Measurements from ENCODE around the gene NDUFS2.

NDUFS2 gene

DNA sequence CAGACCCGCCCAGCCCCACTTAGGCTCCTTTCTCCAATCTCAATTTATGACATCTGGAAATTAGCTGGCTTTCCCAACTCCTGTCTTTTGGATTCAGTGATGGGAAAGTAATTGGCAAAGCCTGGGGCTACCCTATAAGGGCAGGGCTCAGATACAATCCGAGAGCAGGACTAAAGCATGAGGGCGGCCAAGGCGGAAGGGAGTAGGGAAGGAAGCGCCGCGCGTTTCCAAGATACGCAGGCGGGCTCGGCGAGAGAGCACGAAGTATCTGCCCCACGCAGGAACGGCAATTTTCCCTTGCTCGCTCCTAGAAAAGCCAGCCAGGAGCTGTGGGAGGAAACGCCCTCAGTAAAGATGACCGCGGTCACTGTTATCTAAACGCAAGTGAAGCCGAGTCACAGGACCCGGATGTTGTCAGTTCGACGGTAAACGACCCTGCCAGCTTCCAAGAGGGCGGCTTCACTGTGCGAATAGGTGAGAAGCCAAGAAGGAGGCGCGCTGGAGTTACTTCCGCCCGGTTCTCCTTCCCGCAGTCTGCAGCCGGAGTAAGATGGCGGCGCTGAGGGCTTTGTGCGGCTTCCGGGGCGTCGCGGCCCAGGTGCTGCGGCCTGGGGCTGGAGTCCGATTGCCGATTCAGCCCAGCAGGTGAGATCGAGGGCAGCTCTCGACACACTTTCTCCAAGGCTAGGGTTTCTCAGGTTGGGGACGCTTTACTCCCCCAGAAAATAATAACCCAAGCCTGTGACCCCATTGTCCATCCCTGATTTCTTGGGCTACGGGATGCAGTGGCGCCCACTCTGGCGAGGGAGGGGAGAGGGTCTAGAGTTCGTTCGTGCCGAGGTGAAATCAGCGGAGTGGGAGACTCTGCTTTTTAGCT lies at the start of gene NDUFS2:
NDUFS2 (plus strand) TSS at position 532 of the 877 bp plus-strand sequence; CDS start at position 551, 19 bp downstream.
- peak; percentile 98 for FAIRE-seq

DNA sequence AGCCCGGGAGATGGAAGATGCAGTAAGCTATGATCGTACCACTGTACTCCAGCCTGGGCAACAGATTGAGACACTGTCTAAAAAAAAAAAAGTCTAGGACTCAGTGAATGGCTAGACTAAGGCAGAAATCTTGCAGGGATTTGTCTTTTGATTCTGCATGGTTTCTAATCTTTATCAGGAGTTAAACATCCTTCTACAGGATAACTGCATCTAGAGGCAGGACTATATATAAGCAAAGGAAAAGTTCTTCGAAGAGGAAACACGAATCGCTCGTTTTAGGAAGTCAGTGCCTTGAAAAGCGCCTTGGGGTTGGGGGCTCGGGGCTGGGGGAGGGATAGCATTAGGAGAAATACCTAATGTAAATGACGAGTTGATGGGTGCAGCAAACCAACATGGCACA lies 49.0 kb upstream of the NDUFS2 start:
- FAIRE-seq = no peak

DNA sequence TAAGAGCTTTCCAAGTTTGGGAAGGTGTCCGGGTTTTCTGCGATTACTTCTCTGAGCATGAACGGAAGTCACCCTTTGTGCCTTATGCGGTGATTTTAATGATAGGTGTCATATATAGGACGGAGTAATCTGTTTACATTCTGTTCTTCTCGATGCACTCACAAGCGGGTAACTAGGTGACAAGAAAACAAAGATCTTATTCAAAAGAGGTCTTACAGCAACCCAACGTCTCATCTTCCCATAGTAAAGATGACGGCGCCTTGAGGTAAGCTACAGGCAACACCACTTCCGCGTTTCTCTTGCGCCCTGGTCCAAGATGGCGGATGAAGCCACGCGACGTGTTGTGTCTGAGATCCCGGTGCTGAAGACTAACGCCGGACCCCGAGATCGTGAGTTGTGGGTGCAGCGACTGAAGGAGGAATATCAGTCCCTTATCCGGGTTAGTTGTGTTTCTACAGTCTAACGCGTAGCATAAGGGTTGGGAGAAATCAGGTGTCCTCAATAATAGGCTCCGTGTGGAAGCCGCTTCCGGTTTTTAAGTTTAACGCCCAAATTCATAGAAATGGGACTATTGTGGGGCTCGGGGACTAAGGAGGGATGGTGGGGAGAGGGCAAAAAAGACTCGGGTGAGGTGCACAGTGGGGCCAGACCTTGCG lies 48.4 kb upstream of the NDUFS2 start, which contains the start of gene UFC1:
UFC1 (plus strand) TSS at position 297 of the 656 bp plus-strand sequence; CDS start at position 317, 20 bp downstream.
- FAIRE-seq = peak; percentile 85

DNA sequence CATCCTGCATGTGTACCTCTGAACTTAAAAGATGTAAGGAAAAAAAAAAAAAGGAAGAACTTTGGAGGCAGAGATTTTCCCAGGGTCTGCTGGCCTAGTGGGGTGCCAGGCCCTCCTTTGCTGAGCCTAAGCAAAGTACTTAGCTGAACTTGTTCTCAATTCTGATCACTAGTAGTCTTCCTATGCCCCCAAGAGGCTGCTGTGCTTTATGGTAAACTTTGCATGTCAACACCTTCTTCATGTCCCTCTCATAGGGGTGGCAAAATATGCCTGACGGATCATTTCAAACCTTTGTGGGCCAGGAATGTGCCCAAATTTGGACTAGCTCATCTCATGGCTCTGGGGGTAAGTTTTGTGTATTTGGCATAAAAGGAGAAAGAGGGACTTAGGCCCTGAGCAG lies 44.3 kb upstream of the NDUFS2 start:
- no peak for FAIRE-seq

DNA sequence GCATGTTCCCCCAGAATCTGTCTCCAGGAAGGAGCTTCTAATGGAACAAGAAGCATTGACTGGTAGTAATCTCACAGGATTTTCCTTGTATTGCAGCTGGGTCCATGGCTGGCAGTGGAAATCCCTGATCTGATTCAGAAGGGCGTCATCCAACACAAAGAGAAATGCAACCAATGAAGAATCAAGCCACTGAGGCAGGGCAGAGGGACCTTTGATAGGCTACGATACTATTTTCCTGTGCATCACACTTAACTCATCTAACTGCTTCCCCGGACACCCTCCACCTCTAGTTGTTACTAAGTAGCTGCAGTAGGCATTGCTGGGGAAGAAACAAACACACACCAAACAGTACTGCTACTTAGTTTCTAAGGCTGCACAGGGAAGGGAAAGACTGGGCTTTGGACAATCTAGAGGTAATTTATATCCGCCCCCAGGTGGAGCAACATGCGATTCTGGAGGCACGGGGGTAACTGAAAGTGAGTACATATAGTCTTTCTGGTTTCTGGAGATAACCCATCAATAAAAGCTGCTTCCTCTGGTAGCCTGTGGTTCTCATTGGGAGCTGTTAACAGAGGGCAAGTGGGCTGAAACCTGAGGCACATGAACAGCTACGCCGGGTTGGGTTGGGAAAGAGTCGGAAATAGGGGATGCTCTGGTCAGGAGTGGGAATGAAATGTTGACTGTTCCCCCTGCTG lies 43.7 kb upstream of the NDUFS2 start:
- no peak for FAIRE-seq

DNA sequence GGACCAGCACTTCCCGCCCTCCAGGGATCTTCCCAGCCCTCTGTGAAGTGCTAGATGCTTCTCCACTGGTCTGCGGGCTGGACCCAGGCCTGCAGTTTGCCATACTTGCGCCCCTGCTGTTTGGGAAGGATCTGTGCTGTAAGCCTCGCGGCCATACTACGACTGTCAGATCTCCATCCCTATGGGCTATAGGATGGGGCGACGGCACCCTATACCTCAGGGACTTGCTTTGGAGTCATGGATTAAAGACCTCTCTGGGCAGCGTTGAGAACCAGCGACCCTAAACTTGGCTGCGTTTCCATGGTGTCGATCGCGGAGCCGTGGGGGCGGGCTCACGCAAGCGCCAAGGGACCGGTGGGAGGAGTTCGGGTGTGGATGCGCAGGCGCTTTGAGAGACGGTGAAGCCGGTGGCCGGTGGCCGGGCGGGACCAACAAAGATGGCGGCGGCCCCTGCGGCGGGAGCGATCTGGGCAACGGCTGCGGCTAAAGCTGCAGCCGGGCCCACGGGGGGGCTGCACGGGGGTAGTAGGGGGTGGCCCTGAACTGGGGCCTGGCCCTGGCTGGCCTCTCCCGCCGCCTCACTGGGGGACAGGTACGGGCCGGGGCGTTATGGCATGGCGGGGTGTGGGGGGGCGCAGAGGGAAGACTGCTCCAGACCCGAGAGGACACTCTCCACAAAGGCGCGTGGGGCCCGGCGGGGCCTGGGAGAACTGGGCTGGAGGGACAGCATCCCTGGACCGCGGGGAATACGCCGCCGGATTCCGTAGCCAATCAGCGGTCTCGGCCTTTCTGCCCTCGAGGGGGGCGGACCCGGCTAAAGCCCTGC lies 42.9 kb upstream of the NDUFS2 start, which contains the start of gene USP21:
USP21 (plus strand) TSS at position 414 of the 826 bp plus-strand sequence. CDS start 1,141 bp downstream, outside the sequence.
- peak; percentile 37 for FAIRE-seq

DNA sequence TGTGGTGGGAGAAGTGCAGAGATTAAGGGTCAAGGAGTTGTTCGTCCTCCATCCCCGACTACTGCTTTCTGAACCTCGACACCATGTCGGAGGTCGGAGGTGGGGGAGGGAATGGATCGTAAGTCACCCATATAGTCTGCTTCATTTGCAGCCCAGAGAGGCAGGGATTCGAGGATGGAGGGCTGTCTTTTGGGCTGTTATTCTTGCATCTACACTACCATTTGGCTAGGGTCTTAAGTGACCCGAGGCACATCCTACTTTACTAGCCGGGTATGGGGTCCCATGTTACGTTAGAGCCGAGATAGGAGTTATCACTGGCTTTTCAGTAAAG lies 42.3 kb upstream of the NDUFS2 start:
- no peak for FAIRE-seq

DNA sequence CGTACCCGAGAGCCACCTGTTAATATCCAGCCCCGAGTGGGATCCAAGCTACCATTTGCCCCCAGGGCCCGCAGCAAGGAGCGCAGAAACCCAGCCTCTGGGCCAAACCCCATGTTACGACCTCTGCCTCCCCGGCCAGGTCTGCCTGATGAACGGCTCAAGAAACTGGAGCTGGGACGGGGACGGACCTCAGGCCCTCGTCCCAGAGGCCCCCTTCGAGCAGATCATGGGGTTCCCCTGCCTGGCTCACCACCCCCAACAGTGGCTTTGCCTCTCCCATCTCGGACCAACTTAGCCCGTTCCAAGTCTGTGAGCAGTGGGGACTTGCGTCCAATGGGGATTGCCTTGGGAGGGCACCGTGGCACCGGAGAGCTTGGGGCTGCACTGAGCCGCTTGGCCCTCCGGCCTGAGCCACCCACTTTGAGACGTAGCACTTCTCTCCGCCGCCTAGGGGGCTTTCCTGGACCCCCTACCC lies 41.5 kb upstream of the NDUFS2 start:
- no peak for FAIRE-seq

DNA sequence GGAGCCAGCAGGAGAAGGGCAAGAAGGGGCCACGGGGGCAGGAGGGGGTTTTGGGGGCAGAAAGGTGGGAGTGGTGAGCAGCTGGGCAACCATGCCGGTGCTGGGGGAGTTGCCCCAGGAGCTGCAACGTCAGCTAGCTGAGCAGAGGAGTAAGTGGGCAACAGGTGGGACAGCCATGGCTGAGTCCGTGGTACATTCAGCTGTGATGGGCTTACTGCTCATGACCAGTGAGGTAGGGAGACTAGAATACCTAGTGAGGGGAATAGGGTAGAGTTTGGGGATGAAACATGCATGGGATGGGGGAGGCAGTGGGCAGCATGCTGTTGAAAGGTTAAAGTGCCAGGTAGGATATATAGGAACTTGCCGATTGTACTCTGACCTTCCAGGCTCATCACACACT lies 40.5 kb upstream of the NDUFS2 start:
- no peak for FAIRE-seq

DNA sequence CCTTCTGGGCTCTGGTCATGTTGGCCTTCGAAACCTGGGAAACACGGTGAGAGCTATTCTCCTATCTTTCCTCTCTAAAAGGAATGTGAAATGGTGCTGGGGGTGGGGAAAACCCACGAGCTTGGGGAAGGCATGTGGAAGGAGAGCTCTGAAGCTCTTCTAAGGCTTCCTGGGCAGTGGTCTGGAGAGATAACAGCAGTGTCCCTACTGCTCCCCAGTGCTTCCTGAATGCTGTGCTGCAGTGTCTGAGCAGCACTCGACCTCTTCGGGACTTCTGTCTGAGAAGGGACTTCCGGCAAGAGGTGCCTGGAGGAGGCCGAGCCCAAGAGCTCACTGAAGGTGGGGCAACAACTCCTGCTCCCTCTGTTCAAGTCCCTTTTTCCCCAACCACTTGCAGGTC lies 40.1 kb upstream of the NDUFS2 start:
- no peak for FAIRE-seq

DNA sequence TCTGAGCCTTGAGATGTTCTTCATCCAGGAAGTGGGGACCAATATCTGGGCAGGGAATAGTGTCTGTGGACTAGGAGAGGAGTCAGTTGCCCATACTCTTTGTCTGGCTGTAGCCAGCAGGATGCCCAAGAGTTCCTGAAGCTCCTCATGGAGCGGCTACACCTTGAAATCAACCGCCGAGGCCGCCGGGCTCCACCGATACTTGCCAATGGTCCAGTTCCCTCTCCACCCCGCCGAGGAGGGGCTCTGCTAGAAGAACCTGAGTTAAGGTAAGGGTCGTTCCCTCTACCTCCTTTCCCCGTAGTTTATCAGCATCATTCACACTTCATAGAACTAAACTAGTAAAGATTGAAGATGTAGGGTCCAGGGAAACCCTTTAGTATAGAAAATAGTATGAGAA lies 39.4 kb upstream of the NDUFS2 start:
- no peak for FAIRE-seq

DNA sequence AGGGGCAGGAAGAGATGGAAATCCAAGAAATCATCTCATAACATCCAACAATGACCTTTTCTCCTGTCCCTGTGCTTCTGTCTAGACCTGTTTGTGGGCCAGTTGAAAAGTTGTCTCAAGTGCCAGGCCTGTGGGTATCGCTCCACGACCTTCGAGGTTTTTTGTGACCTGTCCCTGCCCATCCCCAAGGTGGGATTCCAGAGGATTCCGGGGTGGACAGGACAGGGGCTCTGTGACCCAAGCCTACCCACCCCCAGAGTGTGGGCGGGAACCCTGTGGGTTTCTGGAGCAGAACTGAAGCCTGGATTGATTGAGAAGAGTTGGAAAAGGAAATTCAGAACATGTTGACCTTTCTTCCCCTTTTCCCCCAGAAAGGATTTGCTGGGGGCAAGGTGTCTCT lies 38.4 kb upstream of the NDUFS2 start:
- no peak for FAIRE-seq

DNA sequence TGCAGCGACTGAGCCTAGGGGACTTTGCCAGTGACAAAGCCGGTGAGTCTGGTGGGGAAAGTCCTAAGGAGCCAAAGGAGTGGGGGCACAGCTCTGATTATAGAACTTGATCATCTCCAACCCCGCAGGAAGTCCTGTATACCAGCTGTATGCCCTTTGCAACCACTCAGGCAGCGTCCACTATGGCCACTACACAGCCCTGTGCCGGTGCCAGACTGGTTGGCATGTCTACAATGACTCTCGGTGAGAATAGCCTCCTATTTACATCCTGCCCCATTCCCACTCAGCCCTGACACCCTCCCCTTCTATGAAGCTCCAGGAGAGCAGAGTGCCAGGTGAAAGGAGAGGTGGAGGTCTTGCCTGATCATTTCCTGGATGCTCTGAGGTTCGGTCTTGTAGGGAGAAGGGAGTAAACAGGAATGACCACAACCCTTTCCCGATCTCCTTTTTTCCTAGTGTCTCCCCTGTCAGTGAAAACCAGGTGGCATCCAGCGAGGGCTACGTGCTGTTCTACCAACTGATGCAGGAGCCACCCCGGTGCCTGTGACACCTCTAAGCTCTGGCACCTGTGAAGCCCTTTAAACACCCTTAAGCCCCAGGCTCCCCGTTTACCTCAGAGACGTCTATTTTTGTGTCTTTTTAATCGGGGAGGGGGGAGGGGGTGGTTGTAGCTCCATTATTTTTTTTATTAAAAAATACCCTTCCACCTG lies 37.1 kb upstream of the NDUFS2 start:
- no peak for FAIRE-seq

DNA sequence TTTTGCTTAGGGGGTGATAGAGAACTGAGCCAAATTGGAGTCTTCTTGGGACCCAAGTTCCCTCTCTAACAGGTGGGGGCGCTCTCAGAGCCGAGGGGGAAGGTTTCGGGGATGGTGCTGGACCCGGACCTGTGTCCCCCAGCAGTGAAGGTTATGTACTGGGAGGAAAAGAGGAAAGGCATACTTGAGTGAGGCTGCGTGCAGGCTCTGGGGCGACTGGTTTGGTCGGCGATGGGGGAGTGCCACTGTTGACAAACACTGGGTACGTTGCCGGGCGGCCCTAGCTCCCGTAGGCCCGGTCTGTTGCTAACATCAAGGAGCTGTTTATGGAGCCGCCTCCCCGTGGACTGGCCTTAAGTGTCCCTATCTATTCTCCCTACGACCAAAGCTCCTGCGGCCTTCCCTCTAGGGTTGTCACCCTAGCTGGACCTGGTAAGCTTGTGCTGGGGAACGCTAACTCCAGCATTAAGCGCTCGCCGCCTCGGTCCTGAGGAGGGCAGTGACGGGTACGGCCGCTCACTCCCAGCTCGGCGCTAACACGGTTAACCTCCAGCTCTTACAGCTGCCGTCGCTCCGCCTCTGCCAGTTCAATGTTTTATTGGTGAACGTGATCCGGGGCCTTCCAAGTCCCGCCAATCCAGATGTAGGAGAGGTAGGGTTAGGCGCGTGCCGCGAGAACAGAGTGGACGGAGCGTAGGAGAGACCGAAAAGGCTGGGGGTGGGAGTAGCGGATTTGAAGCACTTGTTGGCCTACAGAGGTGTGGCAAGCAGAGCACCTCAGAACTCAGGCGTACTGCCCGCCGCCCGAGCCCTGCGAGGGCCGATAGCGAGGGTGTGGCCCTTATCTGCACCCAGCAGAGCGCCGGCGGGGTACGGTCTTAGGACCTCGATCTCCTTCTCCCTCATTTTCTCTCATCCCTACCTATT lies 36.2 kb upstream of the NDUFS2 start, which contains the start of gene PPOX:
PPOX (plus strand) TSS at position 685 of the 927 bp plus-strand sequence. CDS start 422 bp downstream, outside the sequence.
- FAIRE-seq = peak; percentile 98

DNA sequence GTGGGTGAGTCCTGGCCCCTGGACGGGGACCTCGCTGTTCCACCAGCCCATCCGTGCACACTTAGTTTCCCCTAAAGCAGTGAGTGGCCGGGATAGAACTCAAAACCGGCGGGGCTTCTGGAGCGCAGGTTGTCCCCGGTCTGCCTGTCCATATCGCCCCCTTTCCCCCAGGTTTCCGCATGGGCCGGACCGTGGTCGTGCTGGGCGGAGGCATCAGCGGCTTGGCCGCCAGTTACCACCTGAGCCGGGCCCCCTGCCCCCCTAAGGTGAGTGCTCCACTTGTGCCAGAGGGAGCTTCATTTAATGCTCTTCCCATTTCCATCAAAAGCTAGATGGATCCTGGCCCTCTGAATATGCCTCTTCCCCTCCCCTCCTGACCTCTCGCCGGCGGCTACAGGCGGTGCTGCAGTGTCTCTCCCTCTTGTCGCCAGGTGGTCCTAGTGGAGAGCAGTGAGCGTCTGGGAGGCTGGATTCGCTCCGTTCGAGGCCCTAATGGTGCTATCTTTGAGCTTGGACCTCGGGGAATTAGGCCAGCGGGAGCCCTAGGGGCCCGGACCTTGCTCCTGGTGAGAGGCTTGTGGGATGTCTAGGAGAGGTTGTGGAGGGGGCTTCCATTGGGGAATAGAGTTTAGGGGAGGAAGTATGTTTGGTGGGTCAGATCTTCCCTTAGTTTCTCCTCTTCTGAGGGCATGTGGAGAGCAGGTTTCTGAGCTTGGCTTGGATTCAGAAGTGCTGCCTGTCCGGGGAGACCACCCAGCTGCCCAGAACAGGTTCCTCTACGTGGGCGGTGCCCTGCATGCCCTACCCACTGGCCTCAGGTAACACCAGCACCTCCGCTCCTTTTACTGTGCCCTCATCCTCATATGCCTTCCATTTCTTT lies 35.3 kb upstream of the NDUFS2 start:
- FAIRE-seq = no peak

DNA sequence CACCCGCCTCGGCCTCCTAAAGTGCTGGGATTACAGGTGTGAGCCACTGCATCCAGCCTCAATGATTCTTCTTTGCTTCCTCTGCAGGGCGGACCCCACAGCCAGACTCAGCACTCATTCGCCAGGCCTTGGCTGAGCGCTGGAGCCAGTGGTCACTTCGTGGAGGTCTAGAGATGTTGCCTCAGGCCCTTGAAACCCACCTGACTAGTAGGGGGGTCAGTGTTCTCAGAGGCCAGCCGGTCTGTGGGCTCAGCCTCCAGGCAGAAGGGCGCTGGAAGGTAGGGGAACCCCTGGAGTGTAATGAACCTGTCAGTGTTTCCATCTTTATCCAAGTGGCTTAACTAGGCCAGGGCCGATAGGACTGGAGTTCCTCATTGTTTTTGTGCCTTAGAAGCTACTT lies 33.3 kb upstream of the NDUFS2 start:
- FAIRE-seq = no peak

DNA sequence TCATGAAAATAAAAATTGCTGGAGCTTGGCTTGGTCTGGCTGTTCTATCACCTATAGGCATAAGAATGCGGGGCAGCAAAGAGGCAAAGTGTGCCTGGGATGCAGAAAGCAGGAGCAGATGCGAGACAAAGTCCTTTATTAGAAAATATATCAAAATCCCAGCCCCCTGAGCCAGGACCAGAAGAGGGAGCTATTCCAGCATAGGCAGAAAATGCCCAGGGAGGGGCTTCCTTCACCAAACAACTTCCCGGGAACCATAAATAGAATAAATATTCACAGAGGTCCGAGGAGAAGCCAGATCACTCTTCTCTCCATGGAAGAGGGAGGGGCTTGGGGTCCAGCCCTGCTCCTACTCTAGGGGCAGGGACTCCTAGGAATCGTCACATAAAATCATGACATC lies 31.0 kb upstream of the NDUFS2 start:
- FAIRE-seq = no peak

DNA sequence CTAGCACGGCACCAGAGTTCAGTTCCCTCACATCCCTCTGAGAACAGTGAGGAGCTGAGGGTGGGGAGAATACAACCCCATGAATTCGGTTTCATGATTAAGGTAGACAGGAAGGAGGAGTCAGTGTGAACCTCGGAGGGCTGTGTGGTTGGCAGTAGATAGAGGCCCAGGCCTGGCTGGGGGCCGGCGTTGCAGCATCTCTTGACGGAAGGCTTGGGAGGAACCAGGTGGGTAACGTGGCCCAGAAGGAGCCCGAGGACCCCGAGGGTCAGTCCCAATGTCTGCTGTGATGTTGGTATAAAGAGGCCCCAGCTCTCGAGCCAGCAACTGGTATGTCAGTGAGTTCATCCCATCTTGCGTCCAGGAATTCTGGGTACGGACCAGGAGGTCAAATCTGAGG lies 30.5 kb upstream of the NDUFS2 start:
- no peak for FAIRE-seq

DNA sequence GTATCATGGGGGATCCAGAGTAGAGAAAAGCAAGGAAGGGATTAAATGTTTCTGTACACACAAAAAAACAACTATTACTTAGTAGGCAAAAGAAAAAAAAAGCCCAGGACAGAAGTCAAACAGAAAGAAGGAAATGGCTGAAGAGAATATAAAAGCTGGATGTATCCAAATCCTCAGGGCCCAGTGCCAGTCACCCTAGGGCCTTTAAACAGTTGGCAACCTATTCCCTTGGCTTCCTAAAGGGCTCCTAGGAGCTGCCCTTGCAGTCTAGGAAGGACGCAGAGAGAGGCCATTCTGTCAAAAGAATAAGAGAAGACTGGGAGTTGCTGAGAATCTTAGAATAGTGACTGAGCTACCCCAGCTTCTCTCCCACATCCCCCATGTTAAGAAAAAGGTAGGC lies 29.8 kb upstream of the NDUFS2 start:
- FAIRE-seq = no peak

Measured in TTC549 (cell line).